ENCODE measurements around the gene POU1F1.

The POU1F1 gene, protein sequence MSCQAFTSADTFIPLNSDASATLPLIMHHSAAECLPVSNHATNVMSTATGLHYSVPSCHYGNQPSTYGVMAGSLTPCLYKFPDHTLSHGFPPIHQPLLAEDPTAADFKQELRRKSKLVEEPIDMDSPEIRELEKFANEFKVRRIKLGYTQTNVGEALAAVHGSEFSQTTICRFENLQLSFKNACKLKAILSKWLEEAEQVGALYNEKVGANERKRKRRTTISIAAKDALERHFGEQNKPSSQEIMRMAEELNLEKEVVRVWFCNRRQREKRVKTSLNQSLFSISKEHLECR

DNA sequence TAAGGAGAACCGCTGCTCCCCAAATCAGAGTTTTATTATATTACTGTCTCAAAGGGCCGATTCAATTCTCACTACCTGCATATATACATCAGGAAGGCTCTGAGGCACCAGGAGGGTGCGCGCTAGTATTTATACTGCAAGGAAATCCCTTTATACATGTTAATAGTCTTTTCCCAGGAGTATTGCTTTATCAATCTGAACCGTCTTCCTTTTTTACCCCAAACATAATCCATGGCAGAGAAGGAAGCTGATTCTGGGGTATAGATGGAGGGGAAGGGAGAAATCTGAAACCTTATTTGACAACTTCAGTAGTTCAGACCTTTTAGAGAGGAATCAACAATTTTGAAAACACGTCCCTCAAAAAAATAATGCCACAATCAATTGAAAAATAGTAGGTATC lies at the start of gene POU1F1:
POU1F1 (minus strand) TSS at position 101 of the 400 bp plus-strand sequence. CDS start 122 bp downstream, outside the sequence.
- DNase-seq (ENCODE audit: extremely low read depth, low read depth) = no peak

DNA sequence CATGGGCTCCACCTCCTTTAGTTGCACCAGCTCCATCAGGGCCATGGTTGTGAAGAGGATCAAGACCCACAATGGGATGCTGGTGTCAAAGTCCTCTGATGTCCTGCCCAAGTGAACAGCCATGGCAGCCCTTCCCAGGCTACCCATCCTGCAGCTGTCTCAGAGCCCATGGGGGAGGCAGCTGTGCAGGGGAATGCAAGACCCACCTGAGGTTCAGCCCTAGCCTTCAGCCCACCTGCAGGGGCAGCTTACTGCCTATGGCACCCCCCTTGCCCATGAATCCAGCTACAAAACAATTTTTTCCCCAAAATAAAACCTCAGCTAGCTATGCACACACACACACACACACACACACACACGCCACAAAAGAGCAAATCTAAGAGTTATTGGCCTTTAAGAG lies 48.2 kb upstream of the POU1F1 start:
- DNase-seq (ENCODE audit: extremely low read depth, low read depth) = no peak
- TF ChIP-seq, protein P1, sequence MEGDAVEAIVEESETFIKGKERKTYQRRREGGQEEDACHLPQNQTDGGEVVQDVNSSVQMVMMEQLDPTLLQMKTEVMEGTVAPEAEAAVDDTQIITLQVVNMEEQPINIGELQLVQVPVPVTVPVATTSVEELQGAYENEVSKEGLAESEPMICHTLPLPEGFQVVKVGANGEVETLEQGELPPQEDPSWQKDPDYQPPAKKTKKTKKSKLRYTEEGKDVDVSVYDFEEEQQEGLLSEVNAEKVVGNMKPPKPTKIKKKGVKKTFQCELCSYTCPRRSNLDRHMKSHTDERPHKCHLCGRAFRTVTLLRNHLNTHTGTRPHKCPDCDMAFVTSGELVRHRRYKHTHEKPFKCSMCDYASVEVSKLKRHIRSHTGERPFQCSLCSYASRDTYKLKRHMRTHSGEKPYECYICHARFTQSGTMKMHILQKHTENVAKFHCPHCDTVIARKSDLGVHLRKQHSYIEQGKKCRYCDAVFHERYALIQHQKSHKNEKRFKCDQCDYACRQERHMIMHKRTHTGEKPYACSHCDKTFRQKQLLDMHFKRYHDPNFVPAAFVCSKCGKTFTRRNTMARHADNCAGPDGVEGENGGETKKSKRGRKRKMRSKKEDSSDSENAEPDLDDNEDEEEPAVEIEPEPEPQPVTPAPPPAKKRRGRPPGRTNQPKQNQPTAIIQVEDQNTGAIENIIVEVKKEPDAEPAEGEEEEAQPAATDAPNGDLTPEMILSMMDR (IDR thresholded peaks at IDR 0.05; ENCODE audit: low read depth, low read length) = no peak

More for the DNA sequence above, at the start of gene POU1F1:
- TF ChIP-seq, protein P1 (IDR thresholded peaks at IDR 0.05; ENCODE audit: low read depth, low read length) = no peak

DNA sequence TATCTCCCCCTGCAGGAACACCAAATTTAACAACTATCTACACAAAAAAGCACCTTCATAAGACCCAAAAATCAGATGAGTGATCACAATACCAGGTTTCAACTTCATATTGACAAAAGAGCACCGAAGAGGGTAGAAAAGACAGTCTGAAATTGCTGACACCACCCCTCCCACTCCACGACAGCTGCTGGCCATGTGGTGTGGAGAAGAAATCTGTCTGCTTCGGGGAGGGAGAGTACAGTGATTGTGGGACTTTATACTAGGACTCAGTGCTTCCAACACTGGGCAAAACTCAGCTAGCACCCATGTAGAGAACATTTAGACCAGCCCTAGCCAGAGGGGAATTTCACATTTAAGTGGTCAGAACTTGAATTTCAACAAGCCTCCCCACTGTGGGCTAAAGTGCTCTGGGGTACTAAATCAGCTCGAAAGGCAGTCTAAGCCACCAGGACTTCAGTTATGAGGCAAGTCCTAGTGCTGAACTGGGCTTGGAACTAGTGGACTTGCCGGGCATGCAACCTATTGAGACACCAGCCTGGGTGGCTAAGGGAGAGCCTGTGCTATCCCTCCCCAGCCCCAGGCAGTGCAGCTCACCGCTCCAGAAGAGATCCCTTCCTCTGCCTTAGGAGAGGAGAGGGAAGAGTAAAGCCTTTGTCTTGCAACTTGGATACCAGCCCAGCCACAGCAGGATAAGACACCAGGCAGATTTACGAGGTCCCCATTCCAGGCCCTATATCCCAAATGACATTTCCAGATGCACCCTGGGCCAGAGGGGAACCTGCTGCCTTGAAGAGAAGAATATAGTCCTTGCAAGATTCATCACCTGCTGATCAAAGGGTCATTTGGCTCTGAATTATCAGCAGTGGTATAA lies 44.6 kb upstream of the POU1F1 start:
- no peak for DNase-seq (ENCODE audit: extremely low read depth, low read depth)
- TF ChIP-seq, protein P1 (IDR thresholded peaks at IDR 0.05; ENCODE audit: low read depth, low read length) = no peak

DNA sequence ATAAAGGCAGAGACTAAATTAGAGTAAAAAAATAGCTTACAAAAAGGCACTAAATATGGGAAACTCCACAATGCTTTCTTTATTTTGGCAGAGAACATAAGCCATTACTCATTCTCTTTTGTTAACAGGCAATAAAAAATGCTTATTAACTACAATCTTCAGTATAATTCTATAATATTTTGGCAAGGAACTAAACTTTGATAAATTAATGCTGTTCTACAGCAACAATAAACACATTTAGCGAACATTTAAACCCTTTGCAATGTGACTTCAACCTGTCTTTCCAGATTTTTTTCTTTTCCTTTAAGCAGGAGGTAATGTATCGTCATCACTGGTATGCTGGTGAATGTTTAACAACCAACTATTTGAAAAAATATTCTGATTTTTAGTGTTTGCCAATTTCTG lies 42.2 kb upstream of the POU1F1 start:
- TF ChIP-seq, protein P1 (IDR thresholded peaks at IDR 0.05; ENCODE audit: low read depth, low read length) = no peak
- no peak for DNase-seq (ENCODE audit: extremely low read depth, low read depth)

DNA sequence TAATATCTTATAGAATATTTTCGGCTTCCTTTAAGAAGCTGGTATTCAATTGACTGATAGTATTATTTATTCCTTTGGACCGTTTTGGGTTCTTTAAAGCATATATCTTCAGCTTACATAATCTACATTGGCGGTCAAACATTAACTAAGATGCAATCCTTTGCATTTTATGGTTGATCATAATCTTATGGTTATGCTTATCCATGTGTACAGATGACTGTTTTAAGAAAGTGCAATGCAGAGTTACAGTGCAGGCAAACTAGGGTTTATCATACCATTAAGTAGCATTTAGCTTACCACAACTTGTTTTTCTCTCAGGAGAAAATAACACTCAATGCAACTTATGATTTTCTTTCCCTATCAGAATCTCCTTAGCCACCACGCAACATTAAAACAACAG lies 41.4 kb upstream of the POU1F1 start:
- TF ChIP-seq, protein P1 (IDR thresholded peaks at IDR 0.05; ENCODE audit: low read depth, low read length) = no peak
- DNase-seq (ENCODE audit: extremely low read depth, low read depth) = no peak

DNA sequence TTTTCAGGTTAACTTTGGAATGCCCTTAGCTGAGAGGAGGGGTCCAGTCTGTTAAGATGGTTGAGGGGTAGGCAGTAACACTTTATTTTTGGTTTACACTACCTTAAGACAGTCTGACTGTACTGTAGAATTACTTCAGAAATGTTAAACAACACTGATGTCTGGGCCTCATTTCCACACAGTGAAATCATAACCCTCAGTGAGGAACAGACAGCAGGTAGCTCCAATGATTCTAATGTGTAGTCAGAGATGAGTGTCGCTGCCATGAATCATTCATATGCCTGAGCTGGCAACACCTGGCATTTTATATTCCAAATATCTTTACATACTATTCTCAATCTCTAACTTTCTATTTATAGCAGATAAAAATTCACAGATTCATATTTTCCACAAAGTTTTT lies 37.3 kb upstream of the POU1F1 start:
- DNase-seq (ENCODE audit: extremely low read depth, low read depth) = no peak
- TF ChIP-seq, protein P1 (IDR thresholded peaks at IDR 0.05; ENCODE audit: low read depth, low read length) = no peak

DNA sequence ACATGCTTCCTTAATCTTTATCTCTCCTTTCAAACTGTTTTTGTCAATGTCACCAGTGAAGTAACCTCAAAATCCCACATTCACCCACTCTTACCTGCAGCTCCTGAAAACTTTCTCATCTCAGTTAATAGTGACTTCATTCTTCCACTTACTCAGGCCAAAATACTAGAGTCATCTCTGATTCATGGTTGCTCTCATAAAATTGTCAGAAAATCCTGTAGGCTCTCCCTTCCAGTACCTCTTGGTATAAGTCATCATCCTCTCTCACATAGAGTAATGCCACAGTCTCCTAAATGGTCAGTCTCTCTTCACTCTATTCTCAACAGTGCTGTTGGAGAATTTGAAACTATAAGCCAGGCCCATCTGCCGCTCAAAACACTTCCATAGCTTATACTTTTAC lies 34.9 kb upstream of the POU1F1 start:
- DNase-seq (ENCODE audit: extremely low read depth, low read depth) = no peak
- TF ChIP-seq, protein P1 (IDR thresholded peaks at IDR 0.05; ENCODE audit: low read depth, low read length) = no peak

Data from AG09319 (cell line).